ENCODE data around the gene CHRD.

CHRD gene

GRCh38 chr3:184360070-184360928 is 19.6 kb upstream of the CHRD start:
- peak in 4 of 58 donors; percentile 17 to 42 (median 22) for DNase-seq

GRCh38 chr3:184360929-184361531 is 18.8 kb upstream of the CHRD start:
- DNase-seq, result peak in 1 of 58 donors; percentile 66

GRCh38 chr3:184361532-184361931 is 18.3 kb upstream of the CHRD start, which contains the start of the genes CLCN2 and POLR2H:
CLCN2 (minus strand) TSS chr3:184361605; CDS start chr3:184361479, 126 bp downstream.
POLR2H (plus strand) TSS chr3:184361710; CDS start chr3:184363493, 1,783 bp downstream.
- peak in 55 of 58 donors; percentile 31 to 82 (median 66) for DNase-seq

- peak in 49 of 58 donors; percentile 48 to 94 (median 80) for DNase-seq
Observed at GRCh38 chr3:184361932-184362667, 17.8 kb upstream of the CHRD start.

- peak; percentile 50 to 97 (median 90) for DNase-seq
Observed at GRCh38 chr3:184362668-184363546, 16.9 kb upstream of the CHRD start.

GRCh38 chr3:184366619-184367289 is 13.1 kb upstream of the CHRD start:
- DNase-seq, result no peak

GRCh38 chr3:184368116-184368515 is 11.7 kb upstream of the CHRD start:
- no peak for DNase-seq

- DNase-seq, result peak in 36 of 58 donors; percentile 19 to 77 (median 50)
Observed at GRCh38 chr3:184368586-184369183, 11.2 kb upstream of the CHRD start.

GRCh38 chr3:184371570-184372018 is 8.3 kb upstream of the CHRD start:
- DNase-seq, result peak in 56 of 58 donors; percentile 16 to 88 (median 66)

- DNase-seq, result no peak
Observed at GRCh38 chr3:184372296-184372821, 7.5 kb upstream of the CHRD start.

- no peak for DNase-seq
Observed at GRCh38 chr3:184372911-184373310, 6.9 kb upstream of the CHRD start.

- DNase-seq, result no peak
Observed at GRCh38 chr3:184373422-184373821, 6.4 kb upstream of the CHRD start.

- no peak for DNase-seq
Observed at GRCh38 chr3:184375747-184376461, 4.0 kb upstream of the CHRD start.

- no peak for DNase-seq
Observed at GRCh38 chr3:184377374-184377773, 2.5 kb upstream of the CHRD start.

- peak in 3 of 58 donors; percentile 17 to 33 (median 20) for DNase-seq
Observed at GRCh38 chr3:184377882-184378445, 1.9 kb upstream of the CHRD start, which contains the start of gene THPO. THPO (minus strand) TSS chr3:184378207; CDS start chr3:184376259, 1,948 bp downstream.

GRCh38 chr3:184378651-184379357 is 1.1 kb upstream of the CHRD start:
- no peak for DNase-seq

GRCh38 chr3:184380185-184380626 is 352 bp downstream of the CHRD start:
- peak in 31 of 58 donors; percentile 8 to 62 (median 29) for DNase-seq

All from anterior cingulate cortex (tissue), 58 donors.